Measurements from ENCODE around the gene ITGB1. TPM values are rescaled to one million over a fixed set of nuclear protein-coding genes. Genes with fewer than 3 reads are reported as not detected.

The ITGB1 gene
- total RNA-seq, 2 donors from 2014 or later: 1,541 to 1,574 TPM

DNA sequence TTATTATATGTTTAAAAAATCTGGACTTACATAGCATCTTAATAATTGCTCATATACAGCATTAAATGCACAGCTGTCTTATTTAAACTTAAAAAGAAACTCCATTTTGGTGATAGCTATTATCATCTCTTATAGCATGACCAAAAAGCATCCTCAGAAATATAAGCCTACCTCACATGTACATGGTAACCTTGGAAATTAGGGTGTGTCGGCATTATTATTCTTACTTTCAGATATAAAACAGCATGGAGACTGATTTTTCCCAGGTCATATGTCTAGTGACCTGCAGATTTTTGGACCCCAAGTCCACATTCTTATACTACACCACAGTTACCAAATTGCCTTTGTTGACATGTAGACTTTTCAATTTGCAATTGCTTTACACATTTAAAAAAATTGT, 29.1 kb upstream of the ITGB1 start:
- DNase-seq (ENCODE audit: low spot score) (no peak), ATAC-seq (ENCODE audit: insufficient number of reproducible peaks, low FRiP score, low read depth) (no peak)

GRCh38 chr10:32985775-32986350, 27.8 kb upstream of the ITGB1 start:
- H3K4me1 ChIP-seq (ENCODE audit: control insufficient read depth in 1 of 2, low read depth in 2 of 2): peaks cover 12 to 31% of the 10 kb centered on the region in 2 donors
- TF ChIP-seq CTCF (IDR thresholded peaks at IDR 0.05): no peak
- H3K27ac ChIP-seq: no peak overlapping the region
- DNase-seq (ENCODE audit: low spot score) (no peak), ATAC-seq (ENCODE audit: insufficient number of reproducible peaks, low FRiP score, low read depth) (no peak)
- H3K27me3 ChIP-seq (replicated peaks; ENCODE audit: insufficient read depth): no peaks in the 10 kb centered on the region
- H3K4me3 ChIP-seq: no peak overlapping the region
- no peaks in the 10 kb centered on the region for H3K9me3 ChIP-seq
- no peaks in the 10 kb centered on the region for H3K36me3 ChIP-seq

More for the DNA sequence above, 29.1 kb upstream of the ITGB1 start:
- Histone ChIP-seq H3K9me3 (no peaks in the 10 kb centered on the region), H3K36me3 (no peaks in the 10 kb centered on the region), H3K4me1 (ENCODE audit: control insufficient read depth in 1 of 2, low read depth in 2 of 2) (peaks cover under 1 to 18% of the 10 kb centered on the region in 2 donors), H3K27me3 (replicated peaks; ENCODE audit: insufficient read depth) (no peaks in the 10 kb centered on the region), H3K4me3 (no peak overlapping the region), H3K27ac (no peak overlapping the region)
- TF ChIP-seq CTCF (IDR thresholded peaks at IDR 0.05): no peak

GRCh38 chr10:32985341-32985764, 27.3 kb upstream of the ITGB1 start:
- TF ChIP-seq CTCF (IDR thresholded peaks at IDR 0.05): no peak
- Histone ChIP-seq H3K4me3 (no peak overlapping the region), H3K27me3 (replicated peaks; ENCODE audit: insufficient read depth) (no peaks in the 10 kb centered on the region), H3K27ac (no peak overlapping the region), H3K36me3 (no peaks in the 10 kb centered on the region), H3K9me3 (no peaks in the 10 kb centered on the region), H3K4me1 (ENCODE audit: control insufficient read depth in 1 of 2, low read depth in 2 of 2) (peaks cover 12 to 32% of the 10 kb centered on the region in 2 donors)
- ATAC-seq (ENCODE audit: insufficient number of reproducible peaks, low FRiP score, low read depth) (no peak), DNase-seq (ENCODE audit: low spot score) (no peak)

- no peak for DNase-seq (ENCODE audit: low spot score)
These were observed 26.1 kb upstream of the ITGB1 start for GRCh38 chr10:32984003-32984600.

More at GRCh38 chr10:32984003-32984600, 26.1 kb upstream of the ITGB1 start:
- no peaks in the 10 kb centered on the region for H3K36me3 ChIP-seq
- no peak for TF ChIP-seq CTCF (IDR thresholded peaks at IDR 0.05)
- H3K27ac ChIP-seq: peak overlapping the region in 1 of 2 donors; percentile 95
- no peak for ATAC-seq (ENCODE audit: insufficient number of reproducible peaks, low FRiP score, low read depth)
- H3K4me1 ChIP-seq (ENCODE audit: control insufficient read depth in 1 of 2, low read depth in 2 of 2): peaks cover 12 to 32% of the 10 kb centered on the region in 2 donors
- H3K9me3 ChIP-seq: no peaks in the 10 kb centered on the region
- H3K4me3 ChIP-seq: no peak overlapping the region
- no peaks in the 10 kb centered on the region for H3K27me3 ChIP-seq (replicated peaks; ENCODE audit: insufficient read depth)
